HepG2 (cell line): ENCODE measurements around the gene GLIS2. TPM values are rescaled to one million over a fixed set of nuclear protein-coding genes. Genes with fewer than 3 reads are reported as not detected.

Experiments used
- AKNA ChIP-seq: sonication (generic); formaldehyde crosslinking; IDR thresholded peaks from 2 replicates; pipeline ENCODE4 v1.4.0; 2020; ENCODE audit warnings: missing genetic modification reagents, borderline replicate concordance
- ARID3A ChIP-seq: IDR thresholded peaks from 2 replicates; pipeline ENCODE4 v1.6.1; 2012; ENCODE audit warnings: low read depth, low read length, improper control_type of control experiment
- FOXK2 ChIP-seq: fragments of 450-650 bp; IDR thresholded peaks from 2 replicates; pipeline ENCODE4 v1.6.1; 2016
- GATAD2A ChIP-seq: IDR thresholded peaks from 2 replicates; pipeline ENCODE4 v1.6.1; 2016
- KDM1A ChIP-seq: IDR thresholded peaks from 2 replicates; pipeline ENCODE4 v1.6.1; 2016; ENCODE audit warnings: missing compliant biosample characterization
- KLF11 ChIP-seq: IDR thresholded peaks from 2 replicates; pipeline ENCODE4 v1.6.1; 2016; ENCODE audit warnings: missing compliant biosample characterization
- MED1 ChIP-seq: sonication (generic); formaldehyde crosslinking; IDR thresholded peaks from 2 replicates; pipeline ENCODE4 v1.4.0; 2020; ENCODE audit warnings: missing genetic modification reagents
- PAXIP1 ChIP-seq: sonication (generic); formaldehyde crosslinking; conservative IDR thresholded peaks from 2 replicates; pipeline ENCODE4 v1.4.0; 2020; ENCODE audit warnings: mild to moderate bottlenecking, missing genetic modification reagents, moderate library complexity
- SMC3 ChIP-seq: IDR thresholded peaks from 2 replicates; pipeline ENCODE4 v1.6.1; 2011; ENCODE audit warnings: low read length, improper control_type of control experiment
- TBX3 ChIP-seq: fragments of 450-650 bp; IDR thresholded peaks from 2 replicates; pipeline ENCODE4 v1.6.1; 2017; ENCODE audit warnings: antibody characterized with exemption, mild to moderate bottlenecking, inconsistent platforms, borderline replicate concordance
- ZBTB42 ChIP-seq: sonication (generic); formaldehyde crosslinking; IDR thresholded peaks from 2 replicates; pipeline ENCODE4 v1.5.0; 2020; ENCODE audit warnings: mild to moderate bottlenecking, missing genetic modification reagents
- ZBTB7B ChIP-seq: sonication (generic); formaldehyde crosslinking; IDR thresholded peaks from 2 replicates; pipeline ENCODE4 v1.4.0; 2020; ENCODE audit warnings: missing genetic modification reagents
- ZFYVE20 ChIP-seq: sonication (generic); formaldehyde crosslinking; IDR thresholded peaks from 2 replicates; pipeline ENCODE4 v1.8.0; 2023; ENCODE audit warnings: low read depth, mild to moderate bottlenecking, moderate library complexity, missing genetic modification reagents, borderline replicate concordance
- ZNF180 ChIP-seq: sonication (generic); formaldehyde crosslinking; IDR thresholded peaks from 2 replicates; pipeline ENCODE4 v1.4.0; 2020; ENCODE audit warnings: low read depth, missing genetic modification reagents, borderline replicate concordance
- ZNF225 ChIP-seq: sonication (generic); formaldehyde crosslinking; IDR thresholded peaks from 2 replicates; pipeline ENCODE4 v1.4.0; 2020; ENCODE audit warnings: mild to moderate bottlenecking, missing genetic modification reagents
- ZNF251 ChIP-seq: sonication (generic); formaldehyde crosslinking; IDR thresholded peaks from 2 replicates; pipeline ENCODE4 v1.9.0; 2021; ENCODE audit warnings: mild to moderate bottlenecking, missing genetic modification reagents
- ZNF331 ChIP-seq: sonication (generic); formaldehyde crosslinking; IDR thresholded peaks from 2 replicates; pipeline ENCODE4 v1.4.0; 2020; ENCODE audit warnings: missing genetic modification reagents
- ZNF335 ChIP-seq: sonication (generic); formaldehyde crosslinking; IDR thresholded peaks from 2 replicates; pipeline ENCODE4 v1.4.0; 2020; ENCODE audit warnings: missing genetic modification reagents
- ZNF383 ChIP-seq: sonication (generic); formaldehyde crosslinking; IDR thresholded peaks from 2 replicates; pipeline ENCODE4 v1.4.0; 2020; ENCODE audit warnings: missing genetic modification reagents, mild to moderate bottlenecking, borderline replicate concordance
- ZNF766 ChIP-seq: sonication (generic); formaldehyde crosslinking; IDR thresholded peaks from 2 replicates; pipeline ENCODE4 v1.5.0; 2020; ENCODE audit warnings: missing genetic modification reagents, borderline replicate concordance
- ZNF839 ChIP-seq: sonication (generic); formaldehyde crosslinking; IDR thresholded peaks from 2 replicates; pipeline ENCODE4 v1.4.0; 2020; ENCODE audit warnings: missing genetic modification reagents, mild to moderate bottlenecking, borderline replicate concordance
- ZSCAN29 ChIP-seq: sonication (generic); formaldehyde crosslinking; conservative IDR thresholded peaks from 2 replicates; pipeline ENCODE4 v1.4.0; 2020; ENCODE audit warnings: mild to moderate bottlenecking, missing genetic modification reagents
- polyA plus RNA-seq, 8 experiments: library from polyadenylated mRNA; depleted of rRNA in 3 of 8; stranded (reverse) in 7 of 8; unstranded in 1 of 8; fragments of >200 nt; fragmentation: Illumina TruSeq in 4 of 8; extraction: Trizol in 4 of 8; gene quantifications; 2 replicates each; pipeline versions ENCODE4 v1.2.1 to v1.2.3, GENCODE V29; 2011 to 2016; ENCODE audit warnings: low read depth in 4 of 8, missing spikeins in 1 of 8, mixed read lengths in 1 of 8; ENCODE audit not compliant: insufficient read depth in 1 of 8
- total RNA-seq, 5 experiments: library from RNA; depleted of rRNA; stranded (reverse); fragments of >200 nt; fragmentation: Illumina TruSeq; extraction: Trizol; gene quantifications; 2 replicates each; pipeline ENCODE4 v1.2.3, GENCODE V29; 2016; ENCODE audit warnings: low read depth in 1 of 5

GLIS2 gene
- total and polyA plus RNA-seq, 2 of the 13 experiments (the other 11 are each of a cell fraction or from before 2014, with no cell fraction given): 0.28 to 0.29 TPM

- peak; percentile 61; the same call in 1 of the 2 replicates for TF ChIP-seq ZNF383 (CRISPR knock-in tag)
- no peak for TF ChIP-seq FOXK2
- peak; percentile 95 for TF ChIP-seq PAXIP1 (CRISPR knock-in tag)
- TF ChIP-seq MED1 (CRISPR knock-in tag): peak; percentile 78
- no peak; the same call in 1 of the 2 replicates for TF ChIP-seq KLF11 (CRISPR knock-in tag)
- peak; percentile 81; the same call in 1 of the 2 replicates for TF ChIP-seq ZNF331 (CRISPR knock-in tag)
- TF ChIP-seq ZNF839 (CRISPR knock-in tag): no peak
- peak; percentile 55; the same call in 1 of the 2 replicates for TF ChIP-seq ZSCAN29
- peak; percentile 75; the same call in 1 of the 2 replicates for TF ChIP-seq ZBTB7B
- TF ChIP-seq SMC3: 0 out of 2 replicates have a peak, but pooled peaks have one; percentile 10
- TF ChIP-seq GATAD2A: peak; percentile 68
- TF ChIP-seq ZBTB42: no peak
- peak; percentile 60; the same call in 1 of the 2 replicates for TF ChIP-seq ZFYVE20 (CRISPR knock-in tag)
- peak; percentile 68 for TF ChIP-seq TBX3
- no peak for TF ChIP-seq AKNA (CRISPR knock-in tag)
- no peak for TF ChIP-seq ZNF180 (CRISPR knock-in tag)
- TF ChIP-seq KDM1A: peak; percentile 99
- TF ChIP-seq ZNF335: no peak
- TF ChIP-seq ZNF766 (CRISPR knock-in tag): no peak
- 0 out of 2 replicates have a peak, but pooled peaks have one; percentile 45 for TF ChIP-seq ZNF225 (CRISPR knock-in tag)
- TF ChIP-seq ZNF251 (CRISPR knock-in tag): no peak
- TF ChIP-seq ARID3A: peak; percentile 77
Observed at GRCh38 chr16:4367393-4367856, 51.6 kb downstream of the GLIS2 start (continued).
